ENCODE results near the gene COBL.

The COBL gene

GRCh38 chr7:51301806-51302205, 14.8 kb downstream of the COBL start:
- no peak for DNase-seq

DNA sequence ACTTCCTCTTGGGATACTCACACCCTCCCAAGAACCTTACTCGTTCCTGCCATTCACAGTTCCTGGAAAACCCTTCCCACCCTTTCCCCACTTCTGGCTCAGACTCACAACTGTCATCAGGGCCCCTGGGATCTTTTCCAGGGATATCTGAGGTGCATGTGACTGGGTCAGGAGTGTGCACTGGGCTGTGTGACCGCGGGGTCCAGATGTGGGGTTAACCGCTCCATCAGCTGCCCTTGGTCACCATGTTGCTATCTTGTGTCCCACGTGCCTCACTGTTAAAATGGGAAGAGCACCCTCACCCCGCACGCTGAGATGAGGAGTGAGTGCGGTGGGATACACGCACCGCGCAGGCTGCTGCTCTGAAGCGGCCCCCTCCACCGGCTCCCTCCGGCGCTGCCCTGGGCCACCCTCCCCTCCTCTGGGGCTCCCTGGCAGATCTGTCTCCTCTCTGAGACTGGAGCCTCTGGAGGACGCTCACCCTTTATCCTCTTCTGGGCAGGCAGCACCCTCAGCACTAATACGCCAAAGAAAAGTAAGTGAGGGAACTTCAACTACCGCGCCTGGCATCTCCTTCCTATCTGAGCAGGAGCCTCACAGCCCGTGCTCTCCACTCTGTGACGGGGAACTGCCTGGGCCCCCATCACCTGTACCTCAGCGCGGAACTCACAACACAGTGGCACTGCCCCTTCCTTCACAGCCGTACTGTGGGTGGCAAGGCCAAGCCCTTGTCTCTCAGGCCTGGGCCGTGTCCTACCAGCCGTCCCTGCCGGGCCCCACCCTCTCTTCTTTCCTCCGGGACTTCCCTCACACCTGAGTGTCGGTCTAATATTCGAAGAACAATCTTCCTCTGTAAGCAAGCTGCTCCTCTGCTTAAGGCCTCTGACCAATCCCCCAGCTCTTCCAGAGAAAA, 15.6 kb downstream of the COBL start:
- DNase-seq = no peak

GRCh38 chr7:51299391-51300133, 17.0 kb downstream of the COBL start:
- DNase-seq = no peak

GRCh38 chr7:51298912-51299311, 17.7 kb downstream of the COBL start:
- no peak for DNase-seq

- DNase-seq = no peak
These were observed 18.6 kb downstream of the COBL start for GRCh38 chr7:51297986-51298385.

DNA sequence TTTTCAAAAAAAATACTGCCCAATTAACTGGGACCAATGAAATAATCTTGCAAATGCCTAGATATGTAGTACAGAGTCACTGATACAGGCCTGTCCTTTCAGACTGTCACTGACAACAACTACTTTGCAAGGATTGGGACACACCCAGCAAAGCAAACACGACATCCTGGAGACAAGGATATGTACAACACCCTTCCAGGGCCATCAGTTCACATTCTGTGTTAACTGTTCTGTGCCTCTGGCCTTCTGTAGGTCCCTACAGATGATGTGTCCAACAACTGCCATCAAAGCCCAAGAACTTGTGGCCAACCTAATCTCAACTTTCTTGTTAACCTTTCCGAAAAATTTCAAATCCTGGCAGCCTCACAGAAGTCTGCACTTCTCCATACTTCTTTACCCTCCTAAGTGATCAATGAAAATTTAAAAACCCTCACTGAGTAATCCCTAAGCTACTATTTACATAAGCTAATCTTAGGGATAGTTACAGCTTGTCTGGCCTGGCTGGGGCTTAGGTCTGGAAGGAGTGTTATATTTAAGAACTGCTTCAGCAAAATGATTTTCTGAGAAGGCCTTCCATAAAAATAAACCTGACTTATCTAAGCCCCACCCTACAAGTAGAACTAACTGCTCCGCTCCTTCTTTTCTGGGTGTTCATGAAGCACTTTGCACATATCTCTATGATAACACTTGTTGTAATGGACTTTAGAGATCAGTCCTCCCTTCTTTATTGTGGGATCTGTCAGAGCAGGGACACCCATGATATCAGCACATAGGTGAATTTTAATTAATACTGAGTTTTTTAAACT, 21.0 kb downstream of the COBL start:
- DNase-seq = no peak

DNA sequence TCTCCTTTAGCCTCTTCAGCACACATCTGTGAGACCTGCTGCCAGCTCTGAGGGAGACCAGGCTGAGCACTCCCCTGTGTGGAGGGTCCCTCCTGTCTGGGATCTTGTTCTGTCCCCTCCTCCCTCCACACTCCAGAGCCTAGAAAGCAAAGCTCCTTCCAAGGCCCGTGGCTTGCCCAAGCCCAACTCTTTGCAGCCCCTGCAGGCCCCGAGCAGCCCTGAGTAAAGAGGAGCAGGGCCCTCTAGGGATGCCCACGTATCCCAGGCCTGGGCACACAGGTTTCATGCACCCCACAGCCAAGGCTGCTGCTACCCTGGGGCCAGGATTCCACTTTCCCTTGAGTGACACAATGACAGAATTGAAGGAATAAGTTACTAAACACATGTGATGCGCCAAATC, 24.0 kb downstream of the COBL start:
- no peak for DNase-seq

- no peak for DNase-seq
These were observed 25.7 kb downstream of the COBL start for GRCh38 chr7:51290702-51291540.

GRCh38 chr7:51290304-51290637, 26.3 kb downstream of the COBL start:
- DNase-seq = no peak

GRCh38 chr7:51289623-51290303, 26.8 kb downstream of the COBL start:
- DNase-seq = no peak

DNA sequence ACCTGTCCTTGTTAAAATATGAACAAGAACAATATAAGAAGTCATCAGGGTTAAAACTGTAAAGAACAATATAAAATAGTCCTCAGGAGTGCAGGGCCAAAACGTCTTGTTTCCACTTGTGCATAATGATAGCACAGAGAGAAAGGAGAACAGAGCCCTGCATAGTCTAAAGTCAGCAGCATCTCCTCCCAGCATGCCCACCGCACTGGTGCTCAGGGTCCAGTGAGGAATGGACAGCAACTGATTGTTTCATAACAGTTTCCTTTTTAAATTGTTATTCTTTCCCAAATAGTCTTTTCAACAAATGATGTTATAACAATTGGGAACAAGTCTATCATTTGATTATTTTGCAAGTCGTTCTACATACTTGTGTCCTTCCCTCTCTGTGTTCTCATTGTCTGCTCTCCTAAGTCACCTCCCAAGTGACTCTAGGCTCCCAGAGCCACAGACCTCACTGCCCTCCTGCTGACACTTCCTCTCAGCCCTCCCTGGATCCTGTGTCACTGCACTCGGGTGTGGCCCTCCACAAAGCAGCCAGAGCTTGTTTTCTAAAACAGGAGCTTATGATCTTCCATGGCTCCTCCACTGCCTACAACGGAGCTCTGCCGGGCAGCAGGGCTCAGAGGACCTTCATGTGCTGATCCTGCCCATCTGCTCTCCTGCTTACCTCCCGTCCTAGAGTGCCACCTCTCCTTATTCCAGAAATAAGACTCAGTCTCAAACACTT, 27.6 kb downstream of the COBL start:
- DNase-seq = no peak

- DNase-seq = no peak
These were observed 30.2 kb downstream of the COBL start for GRCh38 chr7:51286401-51286800.

DNA sequence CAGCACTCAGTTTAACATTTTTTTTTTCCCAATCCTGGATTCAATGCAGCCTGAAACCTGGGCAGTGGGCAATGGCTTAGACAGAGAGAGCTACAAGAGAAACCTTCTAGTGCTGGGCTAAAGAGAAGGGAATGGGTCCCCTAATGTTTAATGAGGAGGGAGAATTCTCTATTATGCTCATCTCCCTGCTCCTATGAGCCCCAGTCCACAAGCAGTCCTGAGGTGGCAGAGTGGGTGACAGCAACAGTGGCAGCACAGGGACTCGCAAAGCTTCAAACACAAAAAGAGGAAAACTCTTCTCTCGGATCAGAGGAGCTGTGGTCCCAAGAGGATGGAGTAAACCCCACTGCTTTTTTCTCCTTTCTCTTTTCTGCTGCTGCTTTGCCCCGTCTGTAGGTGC, 36.5 kb downstream of the COBL start:
- DNase-seq = no peak

DNA sequence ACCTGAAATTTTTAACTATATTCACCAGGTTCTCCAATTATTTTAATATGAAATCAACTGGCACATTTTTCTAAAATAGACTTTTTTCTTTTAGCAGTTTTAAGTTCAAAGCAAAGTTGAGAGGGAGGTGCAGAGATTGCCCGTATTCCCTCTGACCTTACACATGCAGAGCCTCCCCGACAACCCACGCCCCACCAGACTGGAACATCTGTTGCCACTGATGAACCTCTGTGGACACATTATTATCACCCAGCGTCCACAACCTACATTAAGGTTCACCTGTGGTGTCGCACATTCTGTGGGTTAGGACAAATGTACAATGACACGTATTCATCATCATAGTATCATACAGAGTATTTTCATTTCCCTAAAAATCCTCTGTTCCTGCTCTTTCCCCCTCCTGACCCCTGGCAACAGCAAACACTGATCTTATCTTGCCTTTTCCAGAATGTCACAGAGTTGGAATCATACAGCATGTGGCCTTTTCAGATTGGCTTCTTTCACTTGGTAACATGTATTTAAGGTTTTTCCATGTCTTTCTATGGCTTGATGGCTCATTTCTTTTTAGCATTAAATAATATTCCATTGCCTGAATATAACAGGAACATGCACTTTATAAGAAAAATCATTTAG, 37.1 kb downstream of the COBL start:
- DNase-seq = no peak

DNA sequence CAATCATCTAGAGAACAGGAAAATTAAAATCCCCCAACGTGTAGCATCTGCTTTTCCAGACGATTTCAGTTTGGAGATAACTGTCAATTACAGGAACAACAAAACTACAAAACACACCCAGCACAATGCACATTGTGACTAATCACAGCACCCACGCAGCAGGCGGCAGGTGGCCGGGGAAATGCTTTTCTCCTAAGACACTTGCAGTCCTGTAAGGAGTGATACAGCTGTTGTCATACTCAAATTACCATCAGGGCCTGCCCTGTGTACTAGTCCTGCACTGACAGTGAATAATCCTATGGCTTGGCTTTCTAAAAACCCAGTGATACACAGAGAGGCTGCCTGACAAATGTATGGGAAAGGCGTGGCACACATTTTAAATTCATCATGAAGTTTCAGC, 37.8 kb downstream of the COBL start:
- DNase-seq = no peak

DNA sequence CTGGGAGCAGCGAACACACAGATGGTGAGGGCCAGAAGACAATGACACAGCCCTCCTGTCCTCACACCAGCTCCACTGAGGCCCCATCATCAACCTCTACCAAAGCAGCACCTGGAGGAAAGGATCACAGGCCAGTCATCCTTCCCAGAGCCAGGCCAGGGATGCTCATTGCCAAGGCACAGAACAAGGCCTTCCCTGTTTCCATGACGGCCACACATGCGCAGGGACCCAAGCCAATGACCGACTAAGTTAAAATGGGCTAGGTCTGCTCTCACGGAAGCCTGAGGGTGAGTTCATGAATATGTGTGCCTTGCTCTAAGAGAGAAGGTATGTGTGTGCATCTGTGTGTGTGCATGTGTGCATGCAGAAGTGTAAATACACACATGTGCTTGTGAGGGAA, 39.6 kb downstream of the COBL start:
- DNase-seq = no peak

DNA sequence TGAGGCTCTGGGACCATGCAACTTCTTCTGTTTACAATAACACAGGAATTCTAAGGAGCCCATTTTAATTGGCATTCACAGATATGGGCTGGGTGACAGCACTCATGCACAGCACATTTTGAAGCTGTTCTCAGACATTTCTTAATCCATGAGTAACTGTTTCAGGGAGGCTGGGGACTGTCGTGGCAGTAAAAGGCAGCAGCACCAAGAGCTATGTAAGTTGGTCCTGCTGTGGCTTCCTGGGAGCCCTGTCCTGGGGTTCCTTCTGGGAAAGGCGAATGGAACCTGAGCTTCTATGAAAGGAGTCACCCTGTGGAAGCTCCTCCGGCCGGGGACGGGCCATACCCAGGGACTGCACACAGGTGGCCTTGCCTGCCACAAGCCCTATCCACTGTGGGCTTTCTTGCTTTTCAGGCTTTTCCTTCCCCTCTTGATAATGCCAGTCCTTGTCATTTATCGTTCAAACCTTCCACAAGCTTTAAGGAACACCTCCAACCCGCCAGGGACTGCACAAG, 40.5 kb downstream of the COBL start:
- no peak for DNase-seq

DNA sequence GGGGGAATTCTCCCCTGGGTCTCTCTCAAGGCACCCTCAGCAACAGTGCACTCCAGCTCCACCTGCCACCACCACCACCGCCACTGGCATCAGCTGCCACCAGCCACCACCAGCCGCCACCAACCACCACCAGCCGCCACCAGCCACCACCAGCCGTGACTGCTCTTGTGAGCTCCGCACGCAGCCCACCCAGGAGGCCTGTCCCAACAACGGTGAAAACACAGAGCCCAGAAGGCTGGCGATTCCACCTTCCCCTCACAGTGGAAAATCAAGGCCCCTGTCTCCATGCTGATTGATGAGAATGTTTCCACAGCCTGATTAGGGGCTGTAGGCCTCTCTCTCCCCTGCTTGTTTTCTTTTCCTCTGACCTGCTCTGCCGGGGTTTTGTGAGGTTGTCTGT, 41.1 kb downstream of the COBL start:
- no peak for DNase-seq

- DNase-seq = no peak
These were observed 41.7 kb downstream of the COBL start for GRCh38 chr7:51274955-51275354.

- no peak for DNase-seq
These were observed 42.6 kb downstream of the COBL start for GRCh38 chr7:51274001-51274400.

DNA sequence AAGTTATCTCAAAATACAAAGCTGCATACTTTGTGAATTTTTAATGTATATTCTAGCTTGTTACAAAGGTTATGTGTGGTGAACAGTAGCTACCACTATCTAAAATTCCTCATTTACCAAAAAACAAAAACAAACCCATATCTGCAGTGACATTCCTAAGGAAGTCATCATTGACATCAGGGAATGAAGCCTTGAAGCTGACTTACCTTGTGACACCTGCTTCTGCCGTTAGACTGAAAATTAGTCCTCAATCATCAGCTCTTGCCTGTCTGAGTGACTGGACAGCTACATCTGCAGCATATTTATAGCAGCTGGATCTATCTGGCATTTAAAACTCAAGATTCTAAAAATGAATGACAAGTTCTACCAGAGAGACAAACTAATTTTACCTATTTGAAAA, 43.2 kb downstream of the COBL start:
- no peak for DNase-seq

Measured in fibroblast of skin of right biceps (primary cell).